H9 (cell line): ENCODE measurements around the gene BARHL2. TPM values are rescaled to one million over a fixed set of nuclear protein-coding genes. Genes with fewer than 3 reads are reported as not detected.

Experiments used
- DNase-seq: peaks from one replicate; pipeline ENCODE4 v3.0.0-alpha.2; 2017
- H2AFZ ChIP-seq: one replicate; pipeline ENCODE4 v1.6.1; 2013; ENCODE audit warnings: mild to moderate bottlenecking, low read length, control low read depth, moderate library complexity
- H2AK5ac ChIP-seq: 2 replicates; pipeline ENCODE4 v1.6.1; 2013; ENCODE audit warnings: low read length, control low read depth, mixed read lengths; ENCODE audit not compliant: insufficient read length
- H2BK120ac ChIP-seq: one replicate; pipeline ENCODE4 v1.6.1; 2013; ENCODE audit warnings: low read depth, mild to moderate bottlenecking, low read length, control low read depth, inconsistent platforms; ENCODE audit not compliant: poor library complexity, severe bottlenecking
- H2BK12ac ChIP-seq: 2 replicates; pipeline ENCODE4 v1.6.1; 2013; ENCODE audit warnings: low read length, control low read depth, mixed read lengths, low read depth; ENCODE audit not compliant: insufficient read length
- H2BK15ac ChIP-seq: 2 replicates; pipeline ENCODE4 v1.6.1; 2013; ENCODE audit warnings: low read depth, low read length, control low read depth
- H2BK20ac ChIP-seq: one replicate; pipeline ENCODE4 v1.6.1; 2013; ENCODE audit warnings: low read depth, mild to moderate bottlenecking, low read length, control low read depth, inconsistent platforms; ENCODE audit not compliant: poor library complexity, severe bottlenecking
- H2BK5ac ChIP-seq: 2 replicates; pipeline ENCODE4 v1.6.1; 2013; ENCODE audit warnings: low read length, control low read depth, mixed read lengths; ENCODE audit not compliant: insufficient read length
- H3K14ac ChIP-seq: 2 replicates; pipeline ENCODE4 v1.6.1; 2013; ENCODE audit warnings: low read length, control low read depth; ENCODE audit not compliant: insufficient read depth
- H3K18ac ChIP-seq: 2 replicates; pipeline ENCODE4 v1.6.1; 2013; ENCODE audit warnings: low read depth, mild to moderate bottlenecking, mixed read lengths, low read length, control low read depth; ENCODE audit not compliant: insufficient read length
- H3K23ac ChIP-seq: 2 replicates; pipeline ENCODE4 v1.6.1; 2013; ENCODE audit warnings: low read length, control low read depth, mixed read lengths, low read depth; ENCODE audit not compliant: insufficient read length
- H3K23me2 ChIP-seq: 2 replicates; pipeline ENCODE4 v1.6.1; 2013; ENCODE audit warnings: low read depth, mild to moderate bottlenecking, mixed read lengths, low read length, control low read depth; ENCODE audit not compliant: insufficient read length, poor library complexity, severe bottlenecking
- H3K27ac ChIP-seq: 2 replicates; pipeline ENCODE4 v1.5.1; 2013; ENCODE audit warnings: low read length, control low read depth, mixed read lengths, low read depth; ENCODE audit not compliant: insufficient read length
- H3K27me3 ChIP-seq: 2 replicates; pipeline ENCODE4 v1.6.1; 2013; ENCODE audit warnings: low read length, control low read depth, inconsistent platforms; ENCODE audit not compliant: insufficient read depth
- H3K4ac ChIP-seq: 2 replicates; pipeline ENCODE4 v1.6.1; 2013; ENCODE audit warnings: low read depth, mild to moderate bottlenecking, control low read depth, inconsistent platforms, low read length, moderate library complexity
- H3K4me1 ChIP-seq: 2 replicates; pipeline ENCODE4 v1.6.1; 2013; ENCODE audit warnings: low read length, control low read depth, inconsistent platforms; ENCODE audit not compliant: insufficient read depth
- H3K4me2 ChIP-seq: 2 replicates; pipeline ENCODE4 v1.6.1; 2013; ENCODE audit warnings: low read length, control low read depth, mixed read lengths; ENCODE audit not compliant: insufficient read length, insufficient read depth
- H3K56ac ChIP-seq: 2 replicates; pipeline ENCODE4 v1.6.1; 2013; ENCODE audit warnings: low read depth, mild to moderate bottlenecking, mixed read lengths, low read length, control low read depth; ENCODE audit not compliant: insufficient read length
- H3K79me1 ChIP-seq: 2 replicates; pipeline ENCODE4 v1.6.1; 2013; ENCODE audit warnings: low read depth, mild to moderate bottlenecking, moderate library complexity, low read length, control low read depth, inconsistent platforms; ENCODE audit not compliant: insufficient read depth, poor library complexity, severe bottlenecking
- H3K79me2 ChIP-seq: 2 replicates; pipeline ENCODE4 v1.6.1; 2013; ENCODE audit warnings: low read length, control low read depth, inconsistent platforms; ENCODE audit not compliant: insufficient read depth
- H3K9ac ChIP-seq: 2 replicates; pipeline ENCODE4 v1.6.1; 2013; ENCODE audit warnings: low read length, control low read depth, mixed read lengths; ENCODE audit not compliant: insufficient read length; ENCODE audit errors: extremely low read depth
- H3K9me3 ChIP-seq: one replicate; pipeline ENCODE4 v1.6.1; 2013; ENCODE audit warnings: low read depth, low read length, inconsistent platforms; ENCODE audit not compliant: control insufficient read depth
- H3T11ph ChIP-seq: one replicate; pipeline ENCODE4 v1.6.1; 2013; ENCODE audit warnings: mild to moderate bottlenecking, low read length, control low read depth, inconsistent platforms
- H4K20me1 ChIP-seq: one replicate; pipeline ENCODE4 v1.6.1; 2013; ENCODE audit not compliant: control insufficient read depth, insufficient read length, insufficient read depth
- H4K5ac ChIP-seq: 2 replicates; pipeline ENCODE4 v1.6.1; 2013; ENCODE audit warnings: low read depth, mild to moderate bottlenecking, mixed read lengths, low read length, control low read depth; ENCODE audit not compliant: insufficient read length
- H4K8ac ChIP-seq: replicated peaks from 2 replicates; pipeline ENCODE4 v1.6.1; 2013; ENCODE audit warnings: low read length, control low read depth, mixed read lengths, low read depth; ENCODE audit not compliant: insufficient read length
- H4K91ac ChIP-seq: 2 replicates; pipeline ENCODE4 v1.6.1; 2013; ENCODE audit warnings: low read depth, mild to moderate bottlenecking, moderate library complexity, mixed read lengths, low read length, control low read depth; ENCODE audit not compliant: insufficient read length
- H3K27ac Mint-ChIP-seq, 3 experiments: 2 replicates in 2 of 3; 3 replicates in 1 of 3; pipeline ENCODE4 v1.8.0; 2020 to 2021; ENCODE audit warnings: mixed read lengths in 3 of 3, mild to moderate bottlenecking in 1 of 3, moderate library complexity in 1 of 3
- H3K27me3 Mint-ChIP-seq: 2 replicates; pipeline ENCODE4 v1.8.0; 2021; ENCODE audit warnings: low read depth, mild to moderate bottlenecking, moderate library complexity, mixed read lengths
- H3K36me3 Mint-ChIP-seq, 3 experiments: 2 replicates in 2 of 3; 3 replicates in 1 of 3; pipeline ENCODE4 v1.8.0; 2020 to 2021; ENCODE audit warnings: low read depth in 3 of 3, mixed read lengths in 3 of 3; ENCODE audit not compliant: insufficient read depth in 1 of 3
- H3K4me1 Mint-ChIP-seq, 2 experiments: 2 replicates each; pipeline ENCODE4 v1.8.0; 2020; ENCODE audit warnings: mixed read lengths in 2 of 2
- H3K4me3 Mint-ChIP-seq, 2 experiments: 2 replicates in 1 of 2; 3 replicates in 1 of 2; pipeline ENCODE4 v1.8.0; 2020 to 2021; ENCODE audit warnings: mild to moderate bottlenecking in 2 of 2, mixed read lengths in 2 of 2, moderate library complexity in 1 of 2
- H3K9me3 Mint-ChIP-seq, 2 experiments: 2 replicates in 1 of 2; 3 replicates in 1 of 2; pipeline ENCODE4 v1.8.0; 2020; ENCODE audit warnings: mild to moderate bottlenecking in 2 of 2, mixed read lengths in 2 of 2, moderate library complexity in 1 of 2
- CTCF ChIP-seq: fragments of 200-600 bp; sonication (generic); conservative IDR thresholded peaks from 3 replicates; pipeline ENCODE4 v1.8.0; 2021; ENCODE audit warnings: antibody characterized with exemption, mild to moderate bottlenecking
- WGBS: extraction: QIAGEN DNeasy Blood & Tissue Kit; methylation state at CpG from one replicate; pipeline ENCODE4 v1.1.7; 2013; ENCODE audit warnings: missing lambda C conversion rate, low lambda C conversion rate, mixed read lengths; ENCODE audit not compliant: insufficient read length; ENCODE audit errors: extremely low coverage; 5-methylcytosine and 5-hydroxymethylcytosine counted together
- total RNA-seq: library from RNA; stranded (reverse); gene quantifications from 2 replicates; pipeline ENCODE4 v1.2.1, GENCODE V29; 2021

BARHL2 gene
- total RNA-seq, 1 experiment from 2014 or later, result not detected

- no peak overlapping the region for H3K56ac ChIP-seq
- no peaks in the 10 kb centered on the region for H3K36me3 Mint-ChIP-seq
- H3K4me1 ChIP-seq, result peaks cover 2% of the 10 kb centered on the region; the same call in 1 of the 2 replicates
- H3K18ac ChIP-seq, result no peak overlapping the region
- H2BK5ac ChIP-seq, result no peak overlapping the region
- WGBS, result no CpG with 5 or more reads among the region's 7 CpGs
- no peak overlapping the region for H2BK12ac ChIP-seq
- H3K14ac ChIP-seq, result no peak overlapping the region
- no peak overlapping the region for H3K27ac ChIP-seq
- no peak overlapping the region for H3T11ph ChIP-seq
- H3K4ac ChIP-seq, result no peak overlapping the region
- H3K27ac Mint-ChIP-seq, result no peak overlapping the region
- H2AFZ ChIP-seq, result no peak overlapping the region
- H3K27me3 Mint-ChIP-seq, result peaks cover 11% of the 10 kb centered on the region
- H3K4me2 ChIP-seq, result no peak overlapping the region
- no peaks in the 10 kb centered on the region for H3K9me3 Mint-ChIP-seq
- H2AK5ac ChIP-seq, result no peak overlapping the region
- H3K79me1 ChIP-seq, result no peaks in the 10 kb centered on the region
- no peaks in the 10 kb centered on the region for H3K27me3 ChIP-seq
- no peak for TF ChIP-seq CTCF
- H3K23me2 ChIP-seq, result no peaks in the 10 kb centered on the region
- DNase-seq, result peak; percentile 29
- no peak overlapping the region for H4K8ac ChIP-seq
- H2BK120ac ChIP-seq, result no peak overlapping the region
- no peak overlapping the region for H4K5ac ChIP-seq
- H3K4me1 Mint-ChIP-seq, result peaks cover 13 to 15% of the 10 kb centered on the region in 2 experiments
- no peak overlapping the region for H3K9ac ChIP-seq
- no peaks in the 10 kb centered on the region for H4K20me1 ChIP-seq
- H3K23ac ChIP-seq, result no peak overlapping the region
- H4K91ac ChIP-seq, result no peak overlapping the region
- no peak overlapping the region for H3K4me3 Mint-ChIP-seq
- H2BK20ac ChIP-seq, result no peak overlapping the region
- H3K9me3 ChIP-seq, result no peaks in the 10 kb centered on the region
- H3K79me2 ChIP-seq, result no peaks in the 10 kb centered on the region
- H2BK15ac ChIP-seq, result no peak overlapping the region
Measured at GRCh38 chr1:90761156-90761555, 44.1 kb upstream of the BARHL2 start.
